ENCODE measurements around the gene ALG14.

Gene ALG14

DNA sequence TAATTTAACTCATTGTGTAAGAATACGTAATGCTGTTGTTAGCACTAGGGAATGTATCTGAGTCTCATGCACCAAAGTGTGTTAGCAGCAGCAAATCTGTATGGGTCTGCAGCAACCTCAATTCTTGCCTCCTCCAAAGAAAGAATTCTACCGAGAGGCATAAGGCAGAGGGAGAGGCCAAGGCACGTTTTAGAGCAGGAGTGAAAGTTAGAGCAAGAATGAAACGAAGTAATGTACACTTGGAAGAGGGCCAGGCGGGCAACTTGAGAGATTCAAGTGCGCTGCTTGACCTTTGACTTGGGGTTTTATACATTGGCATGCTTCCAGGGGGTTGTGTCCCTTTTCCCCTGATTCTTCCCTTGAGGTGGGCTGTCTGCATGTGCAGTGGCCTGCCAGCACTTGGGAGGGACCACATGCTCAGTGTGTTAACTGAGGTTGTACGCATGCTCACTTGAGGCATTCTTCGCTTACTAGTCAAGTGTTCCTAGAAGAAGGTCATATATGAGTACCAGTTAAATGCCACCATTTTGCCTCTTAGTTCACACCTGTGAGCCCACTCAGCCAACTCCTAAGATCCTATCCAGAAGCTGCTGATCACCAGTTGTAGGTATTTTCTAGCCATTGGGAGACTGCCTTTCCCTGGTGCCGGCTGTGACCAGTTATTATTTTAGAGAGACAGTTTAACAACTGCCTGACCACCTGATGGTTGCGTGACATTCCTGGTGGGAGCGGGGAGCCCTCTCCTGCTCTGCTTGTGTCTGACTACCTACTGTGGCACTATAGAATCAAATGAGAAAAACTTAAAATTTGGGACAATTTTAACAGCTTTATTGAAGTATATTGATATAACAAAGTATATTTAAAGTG, 143.2 kb downstream of the ALG14 start:
- no peak for DNase-seq (ENCODE audit: low read depth in 2 of 2)

DNA sequence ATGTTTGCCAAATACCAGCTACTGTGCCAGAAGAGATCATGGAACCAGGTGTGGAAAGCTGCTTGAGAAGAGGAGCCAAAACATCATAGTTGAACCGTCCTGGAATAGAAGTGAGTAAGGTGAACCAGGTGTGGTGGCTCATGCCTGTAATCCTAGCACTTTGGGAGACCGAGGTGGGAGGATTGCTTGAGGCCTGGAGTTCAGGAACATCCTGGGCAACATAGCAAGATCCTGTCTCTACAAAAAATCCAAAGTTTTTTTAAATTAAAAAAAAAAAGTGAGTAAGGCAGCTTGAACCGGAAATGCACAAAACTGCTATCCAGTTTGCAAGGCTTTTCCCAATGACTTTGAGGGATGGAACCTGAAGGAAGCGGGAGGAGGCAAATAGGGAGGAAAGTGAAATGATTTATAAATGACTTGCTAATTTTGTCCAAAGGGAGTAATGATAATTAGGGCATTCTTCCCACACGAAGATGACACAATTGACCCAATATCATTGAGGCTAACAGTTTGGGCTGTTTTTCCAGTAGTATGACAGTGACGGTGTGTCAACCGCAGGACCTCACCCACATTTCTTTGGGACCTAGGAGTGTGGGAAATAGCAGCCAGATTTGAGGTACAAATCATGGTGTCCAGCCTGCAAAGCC, 144.3 kb downstream of the ALG14 start:
- DNase-seq (ENCODE audit: low read depth in 2 of 2), result no peak

DNA sequence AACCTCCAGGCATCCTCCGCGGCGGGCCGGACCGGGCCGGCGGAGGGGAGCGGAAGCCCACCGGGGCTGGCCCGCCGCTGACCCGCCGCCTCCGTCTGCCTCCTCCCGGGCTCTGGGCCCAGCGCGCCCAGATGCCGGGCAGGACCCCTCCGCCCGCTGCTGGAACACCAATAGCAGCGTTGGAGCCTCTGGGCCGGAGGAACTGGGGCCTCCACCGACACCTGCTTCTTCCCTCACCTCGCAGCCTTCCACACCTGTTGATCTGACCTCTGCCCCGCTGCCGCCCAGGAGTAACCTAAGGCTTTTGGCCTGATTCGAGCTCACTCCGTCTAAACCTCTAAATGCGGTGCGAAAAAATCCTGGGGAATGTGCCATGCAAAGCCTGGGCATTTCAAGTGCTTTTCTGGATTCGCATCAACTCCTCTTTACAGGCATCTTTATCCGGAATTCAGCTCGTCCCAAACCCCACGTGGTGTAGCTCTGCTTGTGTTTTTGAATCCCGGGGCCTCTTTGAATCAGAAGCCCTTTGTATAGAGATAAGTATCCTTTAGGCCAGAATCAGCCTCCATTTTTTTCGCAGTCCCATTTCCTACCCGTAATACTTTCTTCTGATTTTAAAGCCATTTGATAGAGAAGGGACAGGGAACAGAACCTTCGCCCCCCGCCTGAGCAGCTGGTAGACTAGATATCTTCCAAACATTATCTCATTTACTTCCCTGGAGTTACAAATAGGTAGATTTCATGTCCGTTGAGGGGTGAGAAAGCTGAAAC, 145.2 kb downstream of the ALG14 start:
- peak in 1 of 2 donors; percentile 1 for DNase-seq (ENCODE audit: low read depth in 2 of 2)

DNA sequence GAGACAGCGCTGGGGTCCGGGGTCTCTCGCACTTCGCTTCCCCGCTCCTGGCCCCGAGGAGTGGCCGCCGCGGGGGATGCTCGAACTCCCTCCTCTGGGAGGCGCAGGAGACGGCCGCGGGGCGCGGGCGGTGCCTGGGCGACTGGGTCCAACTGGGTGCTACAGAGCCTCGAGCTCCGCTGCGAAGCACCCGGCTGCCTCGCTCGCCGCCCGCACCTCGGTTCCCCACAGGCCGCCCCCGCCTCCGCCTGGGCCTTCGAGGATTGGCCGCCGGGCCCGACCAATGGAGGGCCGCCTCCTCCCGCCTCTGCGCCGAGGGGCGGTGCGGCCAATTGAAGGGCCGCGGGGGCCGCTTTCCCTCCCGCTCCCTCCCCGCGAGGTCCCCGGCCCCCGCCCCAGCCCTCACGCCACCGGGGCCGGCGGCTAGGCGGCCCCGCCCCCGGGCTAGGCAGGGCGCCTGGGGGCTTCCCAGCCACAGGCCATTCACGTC, 145.8 kb downstream of the ALG14 start, which contains the start of gene CNN3:
Gene CNN3, minus strand, starts transcription at position 196 of the 490 bp plus-strand sequence. CDS start 216 bp downstream, outside the sequence.
- DNase-seq (ENCODE audit: low read depth in 2 of 2), result peak; percentile 43 to 76

DNA sequence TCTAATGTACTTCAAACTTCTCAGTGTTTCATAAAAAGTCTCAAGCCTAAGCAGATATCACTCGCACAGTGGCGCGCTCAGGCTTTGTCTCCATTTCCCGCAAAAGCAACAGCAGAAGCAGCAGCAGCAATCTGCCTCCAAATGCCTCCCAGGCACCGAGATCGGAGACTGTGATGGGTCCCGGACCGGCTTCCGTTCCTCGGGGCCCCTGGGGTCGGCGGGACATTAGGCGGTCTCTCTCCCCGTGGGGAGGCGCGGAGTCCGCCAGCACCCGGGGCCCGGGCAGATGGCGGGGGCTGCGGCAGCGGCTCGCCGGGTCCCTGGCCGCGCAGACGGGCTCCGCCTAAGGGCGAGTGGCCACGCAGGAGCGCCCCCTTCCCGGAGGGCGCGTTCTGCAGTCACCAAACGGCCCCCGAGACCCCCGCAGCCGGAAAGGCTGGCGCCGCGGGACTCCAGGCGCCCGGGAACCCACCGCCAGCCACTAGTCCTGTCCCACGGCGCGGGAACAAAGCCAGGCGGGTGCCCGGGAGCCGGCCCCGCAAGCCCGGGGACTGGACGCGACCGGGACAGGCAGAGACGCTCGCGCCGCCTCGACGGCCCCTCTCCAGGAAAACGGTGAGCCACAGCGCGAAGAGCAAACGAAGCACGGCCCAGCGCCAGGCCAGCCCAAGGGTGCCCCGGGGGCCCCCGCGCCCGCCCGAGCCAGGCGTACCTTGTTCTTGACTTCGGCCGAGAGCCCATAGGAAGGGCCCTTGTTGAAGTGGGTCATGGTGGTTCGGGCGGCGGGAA, 146.4 kb downstream of the ALG14 start:
- DNase-seq (ENCODE audit: low read depth in 2 of 2), result peak in 1 of 2 donors; percentile 14

DNA sequence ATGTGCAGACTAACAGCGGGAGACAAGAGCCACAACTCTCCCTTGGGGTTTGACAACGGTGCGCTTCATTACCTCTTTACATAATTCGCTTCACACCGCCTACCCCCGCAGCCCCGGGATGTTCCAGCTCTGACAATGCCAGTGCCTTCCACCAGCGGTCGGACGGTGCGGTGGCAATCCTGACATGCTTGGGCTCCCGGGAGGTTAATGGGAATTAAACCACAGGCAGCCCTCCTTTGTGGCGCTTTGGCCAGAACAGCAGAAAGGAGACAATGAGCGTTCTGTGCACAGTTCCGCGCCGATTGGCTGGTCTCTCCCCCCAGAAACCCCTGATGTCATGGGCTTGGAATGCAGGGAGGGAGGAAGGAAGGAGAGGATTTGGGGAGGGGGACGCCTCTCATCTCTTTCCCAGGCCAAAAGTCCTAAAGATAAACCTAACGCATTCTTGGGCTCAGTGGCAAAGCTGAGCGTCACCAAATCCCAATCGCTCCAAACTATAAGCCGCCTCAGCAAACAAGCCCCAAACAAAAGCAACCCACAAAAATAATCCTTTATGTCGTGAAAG, 147.1 kb downstream of the ALG14 start:
- DNase-seq (ENCODE audit: low read depth in 2 of 2), result peak in 1 of 2 donors; percentile 2

DNA sequence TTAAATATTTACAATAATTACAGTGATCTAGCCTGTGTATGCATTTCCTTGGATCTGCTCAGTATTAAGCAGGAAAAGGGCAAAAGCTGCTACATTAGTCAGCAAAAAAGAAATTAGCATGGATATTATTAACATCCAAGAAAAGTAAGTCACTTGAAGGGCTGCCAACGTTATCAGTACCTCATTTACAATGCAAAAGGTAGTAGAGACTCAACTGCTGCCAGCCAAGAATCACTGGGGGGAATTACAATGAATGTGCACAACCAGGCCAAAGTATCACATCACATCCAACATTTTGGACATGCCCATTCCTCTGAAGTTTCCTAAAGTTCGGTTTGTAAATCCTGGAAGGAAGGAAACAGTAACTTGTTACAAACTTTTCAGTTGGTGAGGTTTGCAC, 147.7 kb downstream of the ALG14 start:
- DNase-seq (ENCODE audit: low read depth in 2 of 2), result no peak
